Kidney capillary endothelial cell (primary cell): Measurements from ENCODE around the gene KCNA2.
A peak's percentile ranks its signal among the peaks of the same experiment; 100 is the strongest.

Source experiments
- DNase-seq: peaks from one replicate; pipeline ENCODE4 v3.0.0-alpha.2; 2018; ENCODE audit warnings: low spot score

Gene KCNA2

GRCh38 chr1:110566836-110567235 lies 39.3 kb downstream of the KCNA2 start:
- DNase-seq: no peak

GRCh38 chr1:110565565-110565964 lies 40.6 kb downstream of the KCNA2 start:
- DNase-seq: no peak

GRCh38 chr1:110563089-110563488 lies 43.1 kb downstream of the KCNA2 start:
- DNase-seq: no peak

GRCh38 chr1:110561596-110561995 lies 44.6 kb downstream of the KCNA2 start:
- no peak for DNase-seq

- no peak for DNase-seq
Measured at GRCh38 chr1:110559157-110559556, 47.0 kb downstream of the KCNA2 start.

GRCh38 chr1:110557481-110557880 lies 48.7 kb downstream of the KCNA2 start:
- no peak for DNase-seq

GRCh38 chr1:110556471-110556807 lies 49.7 kb downstream of the KCNA2 start:
- DNase-seq: no peak

GRCh38 chr1:110555807-110556470 lies 50.2 kb downstream of the KCNA2 start:
- no peak for DNase-seq

- DNase-seq: peak; percentile 10
Measured at GRCh38 chr1:110554871-110555801, 51.0 kb downstream of the KCNA2 start.

- no peak for DNase-seq
Measured at GRCh38 chr1:110551278-110551809, 54.8 kb downstream of the KCNA2 start.

GRCh38 chr1:110549831-110550230 lies 56.3 kb downstream of the KCNA2 start:
- DNase-seq: no peak

GRCh38 chr1:110548381-110548780 lies 57.8 kb downstream of the KCNA2 start:
- DNase-seq: no peak

GRCh38 chr1:110547017-110547416 lies 59.1 kb downstream of the KCNA2 start:
- DNase-seq: no peak

GRCh38 chr1:110545492-110545891 lies 60.7 kb downstream of the KCNA2 start:
- no peak for DNase-seq

- DNase-seq: no peak
Measured at GRCh38 chr1:110544753-110545152, 61.4 kb downstream of the KCNA2 start.
